Tibial artery (tissue), 4 donors: ENCODE results near the gene PKN2.

Experiments
- DNase-seq, 2 donors: peaks; one replicate each; pipeline ENCODE4 v3.0.0-alpha.2; 2019
- H3K27ac ChIP-seq, 2 donors: fragments of 200-600 bp; sonication (generic) in 1 of 2; 1 replicate in 1 of 2; 2 replicates in 1 of 2; pipeline ENCODE4 v1.5.1; 2018 to 2019; ENCODE audit warnings: mild to moderate bottlenecking in 1 of 2
- H3K27me3 ChIP-seq, 2 donors: fragments of 200-600 bp; sonication (generic) in 1 of 2; one replicate each; pipeline versions ENCODE4 v1.5.1 to v1.6.0; 2016 to 2019
- H3K36me3 ChIP-seq, 3 donors: fragments of 200-600 bp; sonication (generic) in 2 of 3; one replicate each; pipeline ENCODE4 v1.5.1; 2016 to 2019; ENCODE audit warnings: mild to moderate bottlenecking in 2 of 3
- H3K4me1 ChIP-seq, 4 donors: fragments of 200-600 bp; sonication (generic) in 2 of 4; 1 replicate in 3 of 4; 2 replicates in 1 of 4; pipeline ENCODE4 v1.5.1; 2016 to 2019
- H3K4me3 ChIP-seq, 2 donors: fragments of 200-600 bp; sonication (generic) in 1 of 2; 1 replicate in 1 of 2; 2 replicates in 1 of 2; pipeline ENCODE4 v1.5.1; 2018 to 2019; ENCODE audit warnings: mild to moderate bottlenecking in 2 of 2
- H3K9me3 ChIP-seq, 3 donors: fragments of 200-600 bp; sonication (generic) in 1 of 3; one replicate each; pipeline ENCODE4 v1.5.1; 2016 to 2019
- intact Hi-C: fragments of 100-400 bp; cut with DNase I; formaldehyde crosslinking; loops from one replicate; pipeline ENCODE4 v1.15.0; 2023; ENCODE audit warnings: low total_unique reads
- TF ChIP-seq, protein P1 (sequence below), 2 experiments: fragments of 200-600 bp in 1 of 2; fragments of 450-650 bp in 1 of 2; IDR thresholded peaks; one replicate each; pipeline ENCODE4 v1.5.1; 2017 to 2019; ENCODE audit warnings: antibody characterized with exemption in 2 of 2, mild to moderate bottlenecking in 1 of 2, moderate library complexity in 1 of 2

The PKN2 gene

DNA sequence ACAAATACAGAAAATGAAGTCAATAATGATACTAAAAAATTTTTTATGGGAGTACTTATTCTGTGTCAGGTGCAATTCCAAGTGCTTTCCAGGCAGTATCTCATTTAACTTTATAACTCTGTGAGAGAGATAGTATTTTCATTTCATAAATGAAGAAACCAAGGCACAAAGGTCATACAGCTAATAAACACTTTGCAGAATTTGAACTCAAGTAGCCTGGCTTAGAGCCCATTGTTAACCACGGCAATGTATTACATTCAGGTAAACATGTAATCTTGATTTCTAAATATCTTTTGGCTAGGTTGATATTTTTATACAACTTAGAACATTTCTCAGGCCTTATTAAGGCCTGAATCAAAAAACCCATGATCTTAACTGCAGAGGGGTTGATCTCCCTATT lies 28.9 kb upstream of the PKN2 start:
- no peak overlapping the region for H3K4me3 ChIP-seq
- TF ChIP-seq, protein P1, sequence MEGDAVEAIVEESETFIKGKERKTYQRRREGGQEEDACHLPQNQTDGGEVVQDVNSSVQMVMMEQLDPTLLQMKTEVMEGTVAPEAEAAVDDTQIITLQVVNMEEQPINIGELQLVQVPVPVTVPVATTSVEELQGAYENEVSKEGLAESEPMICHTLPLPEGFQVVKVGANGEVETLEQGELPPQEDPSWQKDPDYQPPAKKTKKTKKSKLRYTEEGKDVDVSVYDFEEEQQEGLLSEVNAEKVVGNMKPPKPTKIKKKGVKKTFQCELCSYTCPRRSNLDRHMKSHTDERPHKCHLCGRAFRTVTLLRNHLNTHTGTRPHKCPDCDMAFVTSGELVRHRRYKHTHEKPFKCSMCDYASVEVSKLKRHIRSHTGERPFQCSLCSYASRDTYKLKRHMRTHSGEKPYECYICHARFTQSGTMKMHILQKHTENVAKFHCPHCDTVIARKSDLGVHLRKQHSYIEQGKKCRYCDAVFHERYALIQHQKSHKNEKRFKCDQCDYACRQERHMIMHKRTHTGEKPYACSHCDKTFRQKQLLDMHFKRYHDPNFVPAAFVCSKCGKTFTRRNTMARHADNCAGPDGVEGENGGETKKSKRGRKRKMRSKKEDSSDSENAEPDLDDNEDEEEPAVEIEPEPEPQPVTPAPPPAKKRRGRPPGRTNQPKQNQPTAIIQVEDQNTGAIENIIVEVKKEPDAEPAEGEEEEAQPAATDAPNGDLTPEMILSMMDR (IDR thresholded peaks at IDR 0.05), result no peak
- intact Hi-C loops, result loop anchor here (5.0 kb wide), 1 partner anchor 222 kb away; no protein-coding TSS in a partner anchor

DNA sequence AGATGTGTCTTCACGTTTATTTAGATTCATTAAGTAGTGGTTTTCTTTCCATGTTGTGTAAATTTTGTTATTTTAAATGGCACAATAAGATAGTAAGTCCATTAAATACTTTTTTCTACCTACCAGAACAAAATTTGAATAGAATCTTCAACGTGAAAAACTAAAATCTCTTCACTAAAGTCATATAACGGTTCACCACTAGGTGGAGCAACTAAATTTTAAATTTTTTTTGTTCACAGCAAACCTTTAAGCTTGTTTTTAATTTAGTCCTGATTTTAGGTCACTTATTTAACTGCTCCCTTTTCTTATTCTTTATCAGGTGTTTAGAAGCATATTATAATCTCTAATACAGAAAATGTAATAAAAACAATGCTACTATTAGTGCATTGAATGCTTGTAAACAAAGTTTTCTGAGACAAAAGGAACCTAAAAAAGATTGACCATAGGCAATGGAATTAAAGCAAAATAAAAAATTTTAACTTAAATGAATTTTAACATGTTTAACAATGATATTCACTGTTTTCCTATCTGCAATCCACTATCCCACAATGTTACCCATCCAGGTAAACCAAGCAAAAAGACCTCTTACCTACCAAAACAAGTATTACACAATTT lies 28.3 kb upstream of the PKN2 start:
- Histone ChIP-seq H3K4me1 (no peaks in the 10 kb centered on the region), H3K4me3 (no peak overlapping the region), H3K27ac (no peak overlapping the region), H3K36me3 (no peaks in the 10 kb centered on the region), H3K27me3 (no peaks in the 10 kb centered on the region), H3K9me3 (no peaks in the 10 kb centered on the region)
- TF ChIP-seq, protein P1 (IDR thresholded peaks at IDR 0.05), result peak; percentile 52 to 54
- DNase-seq, result no peak
- intact Hi-C loops, result loop anchor here (5.0 kb wide), 1 partner anchor 222 kb away; no protein-coding TSS in a partner anchor

More for the DNA sequence above, 28.9 kb upstream of the PKN2 start:
- Histone ChIP-seq H3K9me3 (no peaks in the 10 kb centered on the region), H3K27me3 (no peaks in the 10 kb centered on the region), H3K27ac (no peak overlapping the region), H3K4me1 (no peaks in the 10 kb centered on the region), H3K36me3 (no peaks in the 10 kb centered on the region)
- no peak for DNase-seq

DNA sequence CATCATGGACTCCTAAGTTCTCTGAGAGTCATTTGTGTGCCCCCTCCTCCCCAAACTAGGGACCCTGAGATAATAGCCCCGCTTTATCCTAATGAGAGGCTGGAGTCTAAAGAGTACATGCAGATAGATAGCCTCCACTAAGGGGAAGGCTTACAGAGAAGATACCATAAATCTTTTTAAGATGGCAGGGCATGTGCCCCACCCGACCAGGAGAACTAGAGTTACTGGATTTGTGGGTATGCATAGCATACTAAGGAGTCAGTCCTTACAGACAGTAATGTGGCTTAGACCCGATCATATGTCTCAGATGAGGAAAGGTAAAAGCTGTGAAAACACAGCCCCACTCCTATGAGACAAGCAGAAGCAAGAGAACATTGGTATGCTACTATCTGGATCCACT lies 25.7 kb upstream of the PKN2 start:
- no peaks in the 10 kb centered on the region for H3K9me3 ChIP-seq
- TF ChIP-seq, protein P1 (IDR thresholded peaks at IDR 0.05), result no peak
- intact Hi-C loops, result loop anchor here (5.0 kb wide), 1 partner anchor 219 kb away; no protein-coding TSS in a partner anchor

DNA sequence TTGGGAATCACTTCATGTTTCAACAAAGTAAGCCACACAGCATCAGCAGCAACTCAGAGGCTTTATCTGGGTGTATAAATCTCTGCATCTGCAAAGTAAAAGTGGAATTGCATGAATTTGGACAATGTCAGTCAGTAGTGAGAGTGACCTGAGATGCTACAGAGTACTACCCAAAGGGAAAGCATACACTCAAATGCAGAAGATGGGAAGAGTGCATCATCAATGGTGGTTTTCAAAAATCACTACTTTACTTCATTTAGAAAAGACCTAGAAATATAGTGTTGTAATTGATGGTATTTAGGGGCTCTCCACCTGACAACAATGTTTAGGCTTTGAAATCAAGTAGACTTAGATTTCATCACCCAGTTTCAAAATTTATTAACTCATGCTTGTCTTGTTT lies 24.5 kb upstream of the PKN2 start:
- no peak for DNase-seq
- H3K9me3 ChIP-seq, result no peaks in the 10 kb centered on the region
- TF ChIP-seq, protein P1 (IDR thresholded peaks at IDR 0.05), result no peak
- no peak overlapping the region for H3K27ac ChIP-seq
- no peak overlapping the region for H3K4me3 ChIP-seq
- no peaks in the 10 kb centered on the region for H3K4me1 ChIP-seq
- intact Hi-C loops, result loop anchor here (5.0 kb wide), 1 partner anchor 218 kb away; no protein-coding TSS in a partner anchor
- no peaks in the 10 kb centered on the region for H3K36me3 ChIP-seq
- H3K27me3 ChIP-seq, result no peaks in the 10 kb centered on the region

More for the DNA sequence above, 25.7 kb upstream of the PKN2 start:
- no peaks in the 10 kb centered on the region for H3K36me3 ChIP-seq
- no peak for DNase-seq
- no peaks in the 10 kb centered on the region for H3K27me3 ChIP-seq
- no peak overlapping the region for H3K4me3 ChIP-seq
- no peaks in the 10 kb centered on the region for H3K4me1 ChIP-seq
- H3K27ac ChIP-seq, result no peak overlapping the region

DNA sequence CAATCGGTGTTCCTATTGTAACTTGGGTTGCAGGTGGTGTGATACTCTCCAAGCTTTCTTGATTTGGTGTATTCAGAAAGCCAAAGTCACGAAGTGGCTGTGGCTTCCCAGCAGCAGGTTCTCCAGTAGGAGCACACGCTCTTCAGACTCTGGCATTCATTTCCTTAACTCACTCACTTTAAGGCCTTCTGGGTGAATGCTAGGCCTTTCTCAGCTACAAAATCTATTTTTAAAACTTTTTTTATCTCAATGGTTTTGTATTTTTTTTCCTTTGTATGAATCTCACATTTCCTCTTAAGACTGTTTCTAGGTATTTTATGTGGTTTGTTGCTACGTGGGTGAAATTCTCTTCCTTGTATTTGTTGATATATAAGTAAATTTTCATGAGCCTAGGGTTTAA lies 22.9 kb upstream of the PKN2 start:
- TF ChIP-seq, protein P1 (IDR thresholded peaks at IDR 0.05), result no peak
- Histone ChIP-seq H3K4me1 (no peaks in the 10 kb centered on the region), H3K4me3 (no peak overlapping the region), H3K27ac (no peak overlapping the region), H3K36me3 (no peaks in the 10 kb centered on the region), H3K9me3 (no peaks in the 10 kb centered on the region), H3K27me3 (no peaks in the 10 kb centered on the region)
- no peak for DNase-seq
- intact Hi-C loops, result no loop called here
